IMR-90 (cell line): ENCODE results near the gene GPATCH2. TPM values are rescaled to one million over a fixed set of nuclear protein-coding genes. Genes with fewer than 3 reads are reported as not detected.

Source experiments
- ATAC-seq: fragments of 200-7000 bp; cut with Tn5 transposase; 2 replicates; pipeline ENCODE4 v1.9.1; 2020; ENCODE audit warnings: low read depth, mild to moderate bottlenecking, moderate library complexity
- BruUV-seq: library from RNA; stranded (reverse); fragments of 400-500 nt; replicated peaks from 2 replicates; lab custom pipeline; 2021; lab: Mats Ljungman, UMichigan
- CTCF ChIA-PET: fragments of 300-600 bp; formaldehyde crosslinking; extraction: SDS; loops from one replicate; lab custom pipeline; 2021; ENCODE audit warnings: antibody characterized with exemption; lab: Yijun Ruan, JAX
- POLR2A ChIA-PET: fragments of 300-600 bp; sonication (Branson Sonifier 250); formaldehyde crosslinking; loops from one replicate; lab custom pipeline; 2022; ENCODE audit warnings: antibody characterized with exemption; ENCODE audit not compliant: unreplicated experiment; lab: Charles Lee
- DNase-seq: peaks from one replicate; pipeline ENCODE4 v3.0.0; 2013
- H2AFZ ChIP-seq: replicated peaks from 2 replicates; pipeline ENCODE3; 2013; ENCODE audit warnings: low read length, mild to moderate bottlenecking; ENCODE audit not compliant: poor library complexity
- H2AK5ac ChIP-seq: 2 replicates; pipeline ENCODE4 v1.6.1; 2013; ENCODE audit warnings: low read depth, low read length, inconsistent platforms
- H2AK9ac ChIP-seq: replicated peaks from 2 replicates; pipeline ENCODE3; 2013; ENCODE audit warnings: mild to moderate bottlenecking, low read depth, low read length, moderate library complexity; ENCODE audit not compliant: poor library complexity
- H2BK120ac ChIP-seq: 2 replicates; pipeline ENCODE4 v1.6.1; 2013; ENCODE audit warnings: low read depth, low read length, inconsistent platforms
- H2BK15ac ChIP-seq: 3 replicates; pipeline ENCODE4 v1.6.1; 2013; ENCODE audit warnings: low read depth, low read length, inconsistent platforms
- H2BK20ac ChIP-seq: 2 replicates; pipeline ENCODE4 v1.6.1; 2013; ENCODE audit warnings: low read depth, mild to moderate bottlenecking, inconsistent platforms, low read length, moderate library complexity
- H2BK5ac ChIP-seq: 2 replicates; pipeline ENCODE4 v1.6.1; 2013; ENCODE audit warnings: mild to moderate bottlenecking, low read depth, low read length, inconsistent platforms; ENCODE audit not compliant: poor library complexity, severe bottlenecking
- H3K14ac ChIP-seq: replicated peaks from 2 replicates; pipeline ENCODE4 v1.6.1; 2013; ENCODE audit warnings: low read depth, low read length, inconsistent platforms
- H3K18ac ChIP-seq: 2 replicates; pipeline ENCODE4 v1.6.1; 2013; ENCODE audit warnings: low read depth, low read length, control low read depth
- H3K23ac ChIP-seq: 2 replicates; pipeline ENCODE4 v1.6.1; 2013; ENCODE audit warnings: low read depth, low read length, inconsistent platforms
- H3K27ac ChIP-seq: 2 replicates; pipeline ENCODE4 v1.5.1; 2013; ENCODE audit warnings: mild to moderate bottlenecking, control low read depth, low read length; ENCODE audit not compliant: insufficient read depth
- H3K27me3 ChIP-seq: 2 replicates; pipeline ENCODE4 v1.6.1; 2013; ENCODE audit warnings: low read length; ENCODE audit not compliant: control insufficient read depth, insufficient read depth
- H3K36me3 ChIP-seq: 2 replicates; pipeline ENCODE4 v1.6.1; 2013; ENCODE audit warnings: low read length, mixed read lengths; ENCODE audit not compliant: control insufficient read depth, insufficient read depth
- H3K4ac ChIP-seq: 2 replicates; pipeline ENCODE4 v1.6.1; 2013; ENCODE audit warnings: low read depth, low read length, inconsistent platforms
- H3K4me1 ChIP-seq: 2 replicates; pipeline ENCODE4 v1.6.1; 2013; ENCODE audit warnings: low read length, mixed read lengths; ENCODE audit not compliant: control insufficient read depth, insufficient read depth
- H3K4me2 ChIP-seq: 2 replicates; pipeline ENCODE4 v1.6.1; 2013; ENCODE audit warnings: low read depth, mild to moderate bottlenecking, control low read depth, low read length, moderate library complexity
- H3K4me3 ChIP-seq: 2 replicates; pipeline ENCODE4 v1.5.1; 2013; ENCODE audit warnings: low read depth, mild to moderate bottlenecking, control low read depth, low read length, moderate library complexity; ENCODE audit not compliant: insufficient read depth
- H3K56ac ChIP-seq: 2 replicates; pipeline ENCODE4 v1.6.1; 2013; ENCODE audit warnings: low read length, inconsistent platforms; ENCODE audit not compliant: insufficient read depth; ENCODE audit errors: extremely low read depth
- H3K79me1 ChIP-seq, 2 experiments: 2 replicates each; pipeline ENCODE4 v1.6.1; 2013; ENCODE audit warnings: low read length in 2 of 2, inconsistent platforms in 1 of 2, low read depth in 1 of 2
- H3K9ac ChIP-seq: 2 replicates; pipeline ENCODE4 v1.6.1; 2013; ENCODE audit warnings: low read depth, low read length, control low read depth
- H3K9me1 ChIP-seq: 2 replicates; pipeline ENCODE4 v1.6.1; 2013; ENCODE audit warnings: low read length, inconsistent platforms; ENCODE audit not compliant: insufficient read depth
- H3K9me3 ChIP-seq: 2 replicates; pipeline ENCODE4 v1.6.1; 2013; ENCODE audit warnings: low read length; ENCODE audit not compliant: control insufficient read depth, insufficient read depth
- H4K20me1 ChIP-seq: 2 replicates; pipeline ENCODE4 v1.6.1; 2013; ENCODE audit warnings: low read length, inconsistent platforms; ENCODE audit not compliant: insufficient read depth
- H4K5ac ChIP-seq: 2 replicates; pipeline ENCODE4 v1.6.1; 2013; ENCODE audit warnings: mild to moderate bottlenecking, low read depth, low read length, control low read depth
- H4K8ac ChIP-seq, 2 experiments: 2 replicates each; pipeline ENCODE4 v1.6.1; 2013; ENCODE audit warnings: low read depth in 2 of 2, low read length in 2 of 2, control low read depth in 1 of 2, inconsistent platforms in 1 of 2
- H4K91ac ChIP-seq: 2 replicates; pipeline ENCODE4 v1.6.1; 2013; ENCODE audit warnings: low read depth, low read length, inconsistent platforms; ENCODE audit not compliant: insufficient read depth
- BHLHE40 ChIP-seq: fragments of 150-350 bp; IDR thresholded peaks from 2 replicates; pipeline ENCODE4 v1.6.1; 2016; ENCODE audit warnings: mild to moderate bottlenecking, low read depth, low read length
- CEBPB ChIP-seq: IDR thresholded peaks from 2 replicates; pipeline ENCODE4 v1.6.1; 2012; ENCODE audit warnings: low read depth, low read length, improper control_type of control experiment
- CHD1 ChIP-seq: IDR thresholded peaks from 2 replicates; pipeline ENCODE4 v1.6.1; 2012; ENCODE audit warnings: low read depth, low read length, improper control_type of control experiment
- CTCF ChIP-seq: conservative IDR thresholded peaks from 2 replicates; pipeline ENCODE4 v1.5.1; 2012; ENCODE audit warnings: mild to moderate bottlenecking, low read depth, low read length, improper control_type of control experiment
- ELK1 ChIP-seq: fragments of 150-350 bp; IDR thresholded peaks from 2 replicates; pipeline ENCODE4 v1.6.1; 2016; ENCODE audit warnings: low read depth, mild to moderate bottlenecking, low read length, moderate library complexity, borderline replicate concordance
- MAFK ChIP-seq: IDR thresholded peaks from 2 replicates; pipeline ENCODE4 v1.6.1; 2012; ENCODE audit warnings: low read depth, low read length, improper control_type of control experiment
- MAZ ChIP-seq: IDR thresholded peaks from 2 replicates; pipeline ENCODE4 v1.6.1; 2012; ENCODE audit warnings: low read depth, mild to moderate bottlenecking, low read length, improper control_type of control experiment, moderate library complexity, borderline replicate concordance
- RAD21 ChIP-seq: IDR thresholded peaks from 2 replicates; pipeline ENCODE4 v1.6.1; 2012; ENCODE audit warnings: low read length, improper control_type of control experiment
- RCOR1 ChIP-seq: IDR thresholded peaks from 2 replicates; pipeline ENCODE4 v1.6.1; 2012; ENCODE audit warnings: mild to moderate bottlenecking, low read length, improper control_type of control experiment; ENCODE audit not compliant: insufficient replicate concordance
- RFX5 ChIP-seq: IDR thresholded peaks from 2 replicates; pipeline ENCODE4 v1.8.0; 2012; ENCODE audit warnings: low read depth, mild to moderate bottlenecking, low read length, moderate library complexity
- USF2 ChIP-seq: fragments of 150-350 bp; IDR thresholded peaks from 2 replicates; pipeline ENCODE4 v1.6.1; 2017; ENCODE audit warnings: mild to moderate bottlenecking, antibody characterized with exemption, low read length, low read depth
- WGBS, 2 experiments: methylation state at CpG; one replicate each; pipeline versions ENCODE4 v1.1.5 to v1.1.7; 2013; ENCODE audit warnings: missing lambda C conversion rate in 2 of 2; ENCODE audit not compliant: insufficient read length in 1 of 2; ENCODE audit errors: extremely low coverage in 2 of 2; 5-methylcytosine and 5-hydroxymethylcytosine counted together
- dilution Hi-C: fragments of 300-500 bp; cut with HindIII; formaldehyde crosslinking; loops from one replicate; pipeline ENCODE4 v1.14.3; 2018; ENCODE audit warnings: low sequenced_read_pairs; ENCODE audit not compliant: unreplicated experiment
- in situ Hi-C: fragments of 300-500 bp; cut with MboI; formaldehyde crosslinking; loops from 3 replicates; pipeline ENCODE4 v1.14.3; 2019; ENCODE audit warnings: low sequenced_read_pairs, inconsistent platforms, mixed read lengths
- intact Hi-C: fragments of 100-400 bp; cut with micrococcal nuclease; formaldehyde crosslinking; loops from 2 replicates; pipeline ENCODE4 v1.10.0; 2022
- polyA plus RNA-seq, 3 experiments: library from polyadenylated mRNA; depleted of rRNA; stranded (reverse); fragments of >200 nt; gene quantifications; 2 replicates each; pipeline ENCODE4 v1.2.3, GENCODE V29; 2012; ENCODE audit warnings: low replicate concordance in 1 of 3
- total RNA-seq: library from RNA; depleted of rRNA; stranded (reverse); fragments of >200 nt; gene quantifications from 2 replicates; pipeline ENCODE4 v1.2.3, GENCODE V29; 2012

The GPATCH2 gene
- total and polyA plus RNA-seq, 2 of the 4 experiments (the other 2 are of a cell fraction), result 4.7 to 11.8 TPM

- no peak overlapping the region for H3K4ac ChIP-seq
- no peaks in the 10 kb centered on the region for H3K27me3 ChIP-seq
- dilution Hi-C loops, result no loop called here
- H2BK5ac ChIP-seq, result no peak overlapping the region
- no peak overlapping the region for H4K5ac ChIP-seq
- H3K4me2 ChIP-seq, result peak overlapping the region; percentile 5; the same call in 1 of the 2 replicates
- H3K9me1 ChIP-seq, result no peaks in the 10 kb centered on the region
- H4K20me1 ChIP-seq, result no peaks in the 10 kb centered on the region
- in situ Hi-C loops, result no loop called here
- H2AK5ac ChIP-seq, result no peak overlapping the region
- no peak overlapping the region for H4K91ac ChIP-seq
- no peak overlapping the region for H2BK120ac ChIP-seq
- no peak overlapping the region for H3K27ac ChIP-seq
- no peak overlapping the region for H3K14ac ChIP-seq
- ChIA-PET POLR2A (no interaction called here), CTCF (interaction anchor here (0.6 kb wide), 1 partner anchor 60 kb away, joined by 3 read pairs; no protein-coding TSS in a partner anchor)
- no peak overlapping the region for H3K18ac ChIP-seq
- no peak overlapping the region for H2BK20ac ChIP-seq
- H3K9me3 ChIP-seq, result no peaks in the 10 kb centered on the region; the same call in 1 of the 2 replicates
- intact Hi-C loops, result loop anchor here (2.0 to 10.0 kb wide), 3 partner anchors 242 to 814 kb away; no protein-coding TSS in a partner anchor
- H2BK15ac ChIP-seq, result no peak overlapping the region
- DNase-seq (no peak), ATAC-seq (no peak)
- no peak overlapping the region for H4K8ac ChIP-seq
- no peak overlapping the region for H3K56ac ChIP-seq
- BruUV-seq, result no TSS peak
- H3K4me1 ChIP-seq, result peaks cover 2% of the 10 kb centered on the region
- no CpG with 5 or more reads among the region's 2 CpGs for WGBS, 2 experiments
- no peak overlapping the region for H2AFZ ChIP-seq
- no peak overlapping the region for H3K4me3 ChIP-seq
- H3K36me3 ChIP-seq, result no peaks in the 10 kb centered on the region
- TF ChIP-seq CHD1 (no peak), BHLHE40 (no peak), MAZ (no peak), MAFK (no peak), USF2 (no peak), CTCF (no peak), CEBPB (no peak), RFX5 (no peak), RCOR1 (no peak), RAD21 (no peak), ELK1 (no peak)
- H3K79me1 ChIP-seq, result no peaks in the 10 kb centered on the region
- H2AK9ac ChIP-seq, result no peak overlapping the region
- H3K23ac ChIP-seq, result no peak overlapping the region
- H3K9ac ChIP-seq, result no peak overlapping the region
Observed at GRCh38 chr1:217419194-217419551, 211.7 kb downstream of the GPATCH2 start.
